NCI-H510A (cell line): ENCODE measurements around the gene P2RX5.
"Not testable (repeated sequence)": the region's sequence is repeated elsewhere in the genome, so short reads cannot be mapped to it uniquely, and the experiment has no call there.

Source experiments
- DNase-seq: peaks from one replicate; lab custom pipeline; 2025; lab: John Stamatoyannopoulos, UW

Gene P2RX5

GRCh38 chr17:3695723-3696411 is at the start of gene P2RX5:
TSS of gene P2RX5 (minus strand) at chr17:3696155. CDS start at chr17:3696005, 150 bp downstream.
- no peak for DNase-seq

- no peak for DNase-seq
Measured at GRCh38 chr17:3745071-3745470, 49.1 kb upstream of the P2RX5 start.

GRCh38 chr17:3744014-3744413 is 48.1 kb upstream of the P2RX5 start:
- no peak for DNase-seq

GRCh38 chr17:3740611-3741073 is 44.7 kb upstream of the P2RX5 start:
- no peak for DNase-seq

GRCh38 chr17:3739422-3740124 is 43.6 kb upstream of the P2RX5 start:
- DNase-seq: no peak

GRCh38 chr17:3738562-3739295 is 42.8 kb upstream of the P2RX5 start:
- no peak for DNase-seq

GRCh38 chr17:3735515-3735914 is 39.6 kb upstream of the P2RX5 start:
- no peak for DNase-seq

- not testable (repeated sequence) for DNase-seq
Measured at GRCh38 chr17:3734911-3735276, 38.9 kb upstream of the P2RX5 start.

GRCh38 chr17:3732210-3732621 is 36.3 kb upstream of the P2RX5 start:
- no peak for DNase-seq

GRCh38 chr17:3730881-3731429 is 35.0 kb upstream of the P2RX5 start:
- no peak for DNase-seq

GRCh38 chr17:3729881-3730280 is 33.9 kb upstream of the P2RX5 start:
- no peak for DNase-seq

- not testable (repeated sequence) for DNase-seq
Measured at GRCh38 chr17:3728099-3728498, 32.1 kb upstream of the P2RX5 start.

- DNase-seq: no peak
Measured at GRCh38 chr17:3727041-3727440, 31.1 kb upstream of the P2RX5 start.

- DNase-seq: no peak
Measured at GRCh38 chr17:3724378-3725077, 28.6 kb upstream of the P2RX5 start.

GRCh38 chr17:3723556-3724377 is 27.8 kb upstream of the P2RX5 start, which contains the start of gene HASPIN:
TSS of gene HASPIN (plus strand) at chr17:3723903. CDS start at chr17:3723936, 33 bp downstream.
- peak; percentile 59 for DNase-seq

- DNase-seq: no peak
Measured at GRCh38 chr17:3723188-3723555, 27.2 kb upstream of the P2RX5 start.

- DNase-seq: no peak
Measured at GRCh38 chr17:3722716-3723115, 26.8 kb upstream of the P2RX5 start.

- no peak for DNase-seq
Measured at GRCh38 chr17:3719265-3719664, 23.3 kb upstream of the P2RX5 start.

GRCh38 chr17:3718201-3718600 is 22.2 kb upstream of the P2RX5 start:
- no peak for DNase-seq

GRCh38 chr17:3715296-3715695 is 19.3 kb upstream of the P2RX5 start:
- no peak for DNase-seq
